ENCODE measurements around the gene ROPN1. TPM values are rescaled to one million over a fixed set of nuclear protein-coding genes. Genes with fewer than 3 reads are reported as not detected.

The ROPN1 gene
- total and polyA plus RNA-seq, 10 of the 15 experiments (the other 5 are each of a cell fraction or from before 2014, with no cell fraction given): not detected

- Histone ChIP-seq H3K4me3 (no peak overlapping the region), H4K20me1 (ENCODE audit: control insufficient read depth, insufficient read depth) (no peaks in the 10 kb centered on the region), H3K27ac (ENCODE audit: control insufficient read depth, insufficient read depth) (no peak overlapping the region), H3K4me2 (ENCODE audit: control insufficient read depth, insufficient read depth) (no peak overlapping the region), H3K9me3 (replicated peaks; ENCODE audit: control insufficient read depth, insufficient read depth, low read length) (no peaks in the 10 kb centered on the region), H2AFZ (ENCODE audit: control insufficient read depth, low read depth, low read length) (no peak overlapping the region), H3K9ac (ENCODE audit: control insufficient read depth, insufficient read depth, low read length) (no peak overlapping the region), H3K27me3 (replicated peaks in 1 of 2; ENCODE audit: control insufficient read depth in 2 of 2, insufficient read depth in 2 of 2, low read length in 1 of 2) (no peaks in the 10 kb centered on the region), H3K36me3 (ENCODE audit: control insufficient read depth in 2 of 2, insufficient read depth in 2 of 2, low read length in 1 of 2) (no peaks in the 10 kb centered on the region; a peak in 1 of 4 replicates), H3K4me1 (ENCODE audit: control insufficient read depth, insufficient read depth, low read length) (no peaks in the 10 kb centered on the region), H3K79me2 (ENCODE audit: control insufficient read depth, insufficient read depth, low read length) (no peaks in the 10 kb centered on the region)
- BruUV-seq (replicated peaks): no TSS peak
- WGBS (ENCODE audit: insufficient coverage, insufficient replicate concordance, low lambda C conversion rate, missing lambda C conversion rate): 79% methylated on average over 9 of the region's 9 CpGs
- FAIRE-seq (no peak), ATAC-seq (no peak), DNase-seq (ENCODE audit: low read depth, low spot score) (no peak)
- SMC1A ChIA-PET (ENCODE audit: uncharacterized antibody, unreplicated experiment): no interaction called here
- in situ Hi-C loops (cut with MboI) (no loop called here), intact Hi-C loops (cut with micrococcal nuclease; ENCODE audit: unreplicated experiment) (no loop called here)
- POLR2A ChIA-PET: no interaction called here
- CTCF ChIA-PET: no interaction called here
- RAD21 ChIA-PET (ENCODE audit: unreplicated experiment): no interaction called here
- TF ChIP-seq ZBTB4 (CRISPR knock-in tag; IDR thresholded peaks at IDR 0.05) (no peak), ZSCAN29 (IDR thresholded peaks at IDR 0.05) (no peak), PBX3 (IDR thresholded peaks at IDR 0.05; ENCODE audit: insufficient replicate concordance, low read depth, low read length) (no peak), ZBTB40 (IDR thresholded peaks at IDR 0.05; ENCODE audit: borderline replicate concordance) (no peak), RAD21 (IDR thresholded peaks at IDR 0.05; ENCODE audit: insufficient read depth, low read depth, low read length) (no peak), SKIL (IDR thresholded peaks at IDR 0.05; ENCODE audit: low read depth, poor library complexity, severe bottlenecking) (no peak), ZNF592 (IDR thresholded peaks at IDR 0.05) (no peak), ZZZ3 (IDR thresholded peaks at IDR 0.05; ENCODE audit: control insufficient read depth, insufficient read length, low read depth) (no peak)
These were observed 62.6 kb downstream of the ROPN1 start for GRCh38 chr3:123929325-123929724.
